Dedifferentiated amniotic fluid mesenchymal stem cell (primary cell): ENCODE results near the gene TGFB1I1.
"Not testable (repeated sequence)": the region's sequence is repeated elsewhere in the genome, so short reads cannot be mapped to it uniquely, and the experiment has no call there.

ENCODE experiments used
- DNase-seq: peaks from one replicate; pipeline ENCODE4 v3.0.0-alpha.2; 2016; ENCODE audit errors: extremely low spot score

TGFB1I1 gene

DNA sequence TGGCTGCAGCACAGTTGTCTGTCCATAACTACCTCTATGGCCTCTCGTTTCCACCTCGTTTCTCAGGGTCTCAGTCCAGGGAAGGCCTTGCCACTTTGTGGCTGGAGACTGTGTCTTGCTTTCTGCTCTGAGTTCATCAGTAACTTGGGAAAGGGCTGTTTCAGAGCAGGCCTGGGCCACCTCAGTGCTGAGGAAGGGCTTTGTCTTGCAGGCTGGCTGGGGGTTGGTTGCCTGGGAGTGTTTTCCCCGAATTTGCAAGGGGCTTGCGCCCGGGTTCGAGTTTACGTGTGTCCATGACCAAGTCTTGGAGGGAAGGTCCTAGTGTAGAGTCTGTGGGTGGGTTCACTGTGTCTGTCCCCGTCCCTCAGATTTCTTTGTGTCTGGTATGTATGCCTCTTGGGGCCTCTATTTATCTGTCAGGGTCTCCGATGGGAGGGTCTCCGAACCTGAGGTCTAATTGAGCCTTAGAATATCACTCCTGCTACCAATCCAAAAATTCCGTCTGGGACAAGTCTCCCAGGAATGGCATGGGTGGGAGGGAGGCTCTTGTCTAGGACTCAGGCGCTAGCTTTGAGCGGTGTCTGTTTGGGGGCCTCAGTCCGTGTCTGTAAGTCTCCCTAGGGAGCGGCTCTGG, 594 bp upstream of the TGFB1I1 start:
- DNase-seq, result no peak

- peak; percentile 66 for DNase-seq
Measured at GRCh38 chr16:31472709-31473203, 804 bp downstream of the TGFB1I1 start.

DNA sequence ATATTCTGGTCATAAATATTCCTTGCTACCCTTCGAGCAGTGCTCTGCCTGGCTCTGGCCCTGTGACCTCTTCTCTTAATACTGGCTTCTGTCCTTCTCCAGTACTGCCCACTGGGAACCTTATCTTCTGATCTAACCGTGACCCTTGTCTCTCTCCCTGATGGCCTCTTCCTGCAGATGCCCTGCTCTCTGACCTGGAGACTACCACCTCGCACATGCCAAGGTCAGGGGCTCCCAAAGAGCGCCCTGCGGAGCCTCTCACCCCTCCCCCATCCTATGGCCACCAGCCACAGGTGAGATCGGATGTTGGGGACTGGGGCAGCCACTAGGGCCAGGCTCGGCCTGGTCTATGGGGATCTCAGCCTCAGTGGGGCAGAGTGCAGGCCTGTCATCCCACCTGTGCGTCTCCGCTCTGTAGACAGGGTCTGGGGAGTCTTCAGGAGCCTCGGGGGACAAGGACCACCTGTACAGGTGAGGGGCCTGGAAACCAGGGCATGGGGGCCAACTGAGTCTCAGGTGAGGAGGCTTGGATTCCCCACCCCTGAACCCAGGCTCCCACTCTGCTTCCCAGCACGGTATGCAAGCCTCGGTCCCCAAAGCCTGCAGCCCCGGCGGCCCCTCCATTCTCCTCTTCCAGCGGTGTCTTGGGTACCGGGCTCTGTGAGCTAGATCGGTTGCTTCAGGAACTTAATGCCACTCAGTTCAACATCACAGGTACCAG, 1.5 kb downstream of the TGFB1I1 start:
- DNase-seq, result no peak

DNA sequence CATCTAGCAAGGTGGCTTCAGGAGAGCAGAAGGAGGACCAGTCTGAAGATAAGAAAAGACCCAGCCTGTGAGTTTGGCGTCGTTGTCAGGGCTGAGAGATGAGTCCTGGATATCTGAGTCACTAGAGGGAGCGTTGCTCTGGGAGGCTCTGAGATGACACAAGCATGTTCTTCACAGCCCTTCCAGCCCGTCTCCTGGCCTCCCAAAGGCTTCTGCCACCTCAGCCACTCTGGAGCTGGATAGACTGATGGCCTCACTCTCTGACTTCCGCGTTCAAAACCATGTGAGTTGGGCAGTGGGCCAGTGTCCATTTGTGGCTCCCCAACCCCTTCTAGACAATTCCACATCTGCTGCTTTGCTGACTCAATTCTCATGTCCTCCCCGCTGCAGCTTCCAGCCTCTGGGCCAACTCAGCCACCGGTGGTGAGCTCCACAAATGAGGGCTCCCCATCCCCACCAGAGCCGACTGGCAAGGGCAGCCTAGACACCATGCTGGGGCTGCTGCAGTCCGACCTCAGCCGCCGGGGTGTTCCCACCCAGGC, 2.3 kb downstream of the TGFB1I1 start:
- DNase-seq, result no peak

DNA sequence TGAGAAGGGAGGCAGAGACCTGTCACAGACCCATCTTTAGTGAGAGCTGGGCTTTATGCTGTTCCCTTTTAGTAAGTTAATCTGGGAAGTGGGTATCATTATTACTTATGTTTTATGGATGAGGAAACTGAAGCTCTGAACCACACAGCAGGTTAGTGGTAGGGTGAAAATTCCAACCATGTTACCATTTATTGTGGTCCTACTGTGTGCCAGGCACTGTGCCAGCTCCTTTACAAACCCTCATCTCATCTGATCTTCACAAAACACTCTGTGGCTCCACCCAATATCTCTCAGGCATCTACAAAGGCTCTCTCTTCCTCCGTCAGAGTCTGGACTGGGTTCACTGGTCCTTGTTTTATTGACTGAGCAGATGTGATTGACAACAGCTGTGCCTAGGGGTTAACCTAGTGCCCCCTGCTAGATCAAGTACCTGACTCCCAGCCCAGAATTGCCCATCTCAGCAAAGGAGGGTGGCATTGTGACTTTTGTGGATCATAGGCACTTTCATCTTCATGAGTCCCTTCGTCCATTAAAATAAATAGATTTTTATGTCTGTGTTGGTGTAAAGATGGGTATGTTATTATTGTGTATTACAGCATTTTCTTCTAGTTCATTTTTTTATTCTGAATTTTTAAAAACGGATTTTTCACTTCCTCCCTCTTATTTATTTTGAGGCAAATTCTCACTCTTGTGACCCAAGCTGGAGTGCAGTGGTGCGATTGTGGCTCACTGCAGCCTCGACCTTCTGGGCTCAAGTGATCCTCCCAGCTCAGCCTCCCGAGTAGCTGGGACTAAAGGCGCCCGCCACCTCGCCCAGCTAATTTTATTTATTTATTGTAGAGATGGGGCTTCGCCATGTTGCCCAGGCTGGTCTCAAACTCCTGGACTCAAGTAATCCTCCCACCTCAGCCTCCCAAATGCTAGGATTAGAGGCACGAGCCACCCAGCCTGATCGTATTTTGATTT, 3.1 kb downstream of the TGFB1I1 start:
- no peak for DNase-seq

GRCh38 chr16:31475946-31476302, 4.0 kb downstream of the TGFB1I1 start:
- DNase-seq, result no peak

DNA sequence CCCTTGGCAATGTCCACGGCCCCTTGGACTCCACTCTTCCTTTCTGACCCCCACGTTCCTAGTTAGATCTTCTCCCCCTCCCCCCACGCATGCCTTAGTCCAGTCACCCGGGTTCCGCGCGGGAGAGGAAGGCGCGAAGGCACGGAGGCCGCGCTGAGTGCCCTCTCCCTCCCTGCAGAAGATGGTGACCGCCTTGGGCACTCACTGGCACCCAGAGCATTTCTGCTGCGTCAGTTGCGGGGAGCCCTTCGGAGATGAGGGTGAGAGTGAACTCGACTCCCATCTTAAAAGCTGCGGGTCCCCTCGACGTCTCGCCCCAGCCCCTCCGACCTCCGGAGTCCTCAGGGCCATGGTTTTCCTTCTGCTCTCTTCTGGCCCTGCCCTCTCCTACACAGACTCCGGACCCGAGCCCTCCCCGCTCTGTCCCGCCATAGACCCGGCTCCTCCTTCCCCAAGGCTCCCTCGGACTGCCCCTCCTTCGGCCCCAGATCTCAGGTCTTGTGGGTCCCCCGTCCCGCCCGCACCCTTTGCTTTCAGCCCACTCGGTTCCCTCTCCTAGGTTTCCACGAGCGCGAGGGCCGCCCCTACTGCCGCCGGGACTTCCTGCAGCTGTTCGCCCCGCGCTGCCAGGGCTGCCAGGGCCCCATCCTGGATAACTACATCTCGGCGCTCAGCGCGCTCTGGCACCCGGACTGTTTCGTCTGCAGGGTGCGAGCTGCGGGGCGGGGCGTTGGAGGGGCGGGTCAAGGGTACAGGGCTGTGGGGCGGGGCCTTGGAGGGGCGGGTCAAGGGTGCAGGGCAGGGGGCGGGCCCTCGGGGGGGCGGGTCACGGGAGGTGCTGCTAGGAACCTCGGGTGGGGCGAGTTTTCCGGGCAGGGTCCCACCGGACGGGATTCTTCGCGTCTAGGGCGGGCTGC, 4.6 kb downstream of the TGFB1I1 start:
- no peak for DNase-seq

- no peak for DNase-seq
Measured at GRCh38 chr16:31477220-31478216, 5.6 kb downstream of the TGFB1I1 start.

- no peak for DNase-seq
Measured at GRCh38 chr16:31478956-31479355, 7.0 kb downstream of the TGFB1I1 start.

DNA sequence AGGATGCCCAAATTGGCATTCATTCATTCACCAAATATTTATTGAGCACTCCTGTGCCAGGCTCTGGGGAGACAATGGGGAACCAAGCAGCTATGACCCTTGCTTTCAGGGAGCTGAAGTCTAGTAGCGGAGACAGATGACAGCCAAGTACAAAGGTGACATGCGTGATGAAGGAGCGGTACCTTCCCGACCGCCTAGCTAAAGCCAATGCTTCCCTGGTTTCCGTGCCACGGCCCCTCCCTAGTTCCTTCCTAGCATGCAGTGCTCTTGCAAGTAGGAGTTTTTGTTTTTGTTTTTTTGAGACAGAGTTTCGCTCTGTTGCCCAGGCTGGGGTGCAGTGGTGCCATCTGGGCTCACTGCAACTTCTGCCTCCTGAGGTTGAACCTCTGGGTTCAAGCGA, 7.8 kb downstream of the TGFB1I1 start:
- no peak for DNase-seq

- no peak for DNase-seq
Measured at GRCh38 chr16:31480851-31481536, 9.0 kb downstream of the TGFB1I1 start.

DNA sequence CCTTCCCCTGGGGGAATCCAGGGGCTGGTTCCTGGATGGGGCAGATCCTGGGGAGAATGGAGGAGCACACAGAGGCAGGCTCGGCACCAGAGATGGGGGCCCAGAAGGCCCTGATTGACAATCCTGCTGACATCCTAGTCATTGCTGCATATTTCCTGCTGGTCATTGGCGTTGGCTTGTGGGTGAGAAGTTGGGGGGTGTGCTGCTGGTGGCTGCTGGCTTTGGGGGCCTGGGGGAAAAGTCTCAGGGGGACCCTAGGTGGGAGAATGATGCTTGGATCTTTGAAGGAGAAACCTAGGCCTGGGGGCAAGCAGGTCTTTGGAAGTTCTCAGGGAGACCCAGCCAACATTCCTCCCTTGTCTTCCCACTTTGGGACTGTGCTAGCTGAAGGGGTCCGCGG, 11.1 kb downstream of the TGFB1I1 start, which contains the start of gene SLC5A2:
SLC5A2 (plus strand) TSS at position 43 of the 400 bp plus-strand sequence; CDS start at position 57, 14 bp downstream.
- no peak for DNase-seq

DNA sequence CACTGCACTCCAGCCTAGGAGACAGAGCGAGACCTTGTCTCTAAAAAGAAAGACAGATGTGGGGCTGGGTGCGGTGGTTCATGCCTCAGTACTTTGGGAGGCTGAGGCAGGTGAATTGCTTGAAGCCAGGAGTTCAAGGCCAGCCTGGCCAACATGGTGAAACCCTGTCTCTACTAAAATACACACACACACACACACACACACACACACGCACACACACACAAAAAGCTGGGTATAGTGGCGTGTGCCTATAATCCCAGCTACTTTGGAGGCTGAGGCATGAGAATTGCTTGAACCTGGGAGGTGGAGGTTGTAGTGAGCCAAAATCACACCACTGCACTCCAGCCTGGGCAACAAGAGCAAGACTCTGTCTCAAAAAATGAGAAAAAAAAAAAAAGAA, 12.1 kb downstream of the TGFB1I1 start:
- not testable (repeated sequence) for DNase-seq

- DNase-seq, result no peak
Measured at GRCh38 chr16:31484491-31485171, 12.7 kb downstream of the TGFB1I1 start.

DNA sequence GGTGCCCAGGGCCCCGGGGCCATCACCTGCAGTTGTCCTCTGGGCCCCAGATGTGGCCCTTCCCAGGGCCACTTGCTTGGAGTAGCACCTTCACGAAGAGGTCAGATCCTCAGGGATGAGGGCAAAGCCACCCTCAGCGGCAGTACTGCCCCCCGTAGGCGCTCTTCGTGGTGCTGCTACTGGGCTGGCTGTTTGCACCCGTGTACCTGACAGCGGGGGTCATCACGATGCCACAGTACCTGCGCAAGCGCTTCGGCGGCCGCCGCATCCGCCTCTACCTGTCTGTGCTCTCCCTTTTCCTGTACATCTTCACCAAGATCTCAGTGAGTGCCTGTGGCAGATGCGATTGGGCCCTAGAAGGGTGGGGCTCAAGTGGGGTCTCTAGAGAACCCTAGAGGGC, 13.6 kb downstream of the TGFB1I1 start:
- DNase-seq, result no peak

- DNase-seq, result no peak
Measured at GRCh38 chr16:31486045-31486444, 14.1 kb downstream of the TGFB1I1 start.

DNA sequence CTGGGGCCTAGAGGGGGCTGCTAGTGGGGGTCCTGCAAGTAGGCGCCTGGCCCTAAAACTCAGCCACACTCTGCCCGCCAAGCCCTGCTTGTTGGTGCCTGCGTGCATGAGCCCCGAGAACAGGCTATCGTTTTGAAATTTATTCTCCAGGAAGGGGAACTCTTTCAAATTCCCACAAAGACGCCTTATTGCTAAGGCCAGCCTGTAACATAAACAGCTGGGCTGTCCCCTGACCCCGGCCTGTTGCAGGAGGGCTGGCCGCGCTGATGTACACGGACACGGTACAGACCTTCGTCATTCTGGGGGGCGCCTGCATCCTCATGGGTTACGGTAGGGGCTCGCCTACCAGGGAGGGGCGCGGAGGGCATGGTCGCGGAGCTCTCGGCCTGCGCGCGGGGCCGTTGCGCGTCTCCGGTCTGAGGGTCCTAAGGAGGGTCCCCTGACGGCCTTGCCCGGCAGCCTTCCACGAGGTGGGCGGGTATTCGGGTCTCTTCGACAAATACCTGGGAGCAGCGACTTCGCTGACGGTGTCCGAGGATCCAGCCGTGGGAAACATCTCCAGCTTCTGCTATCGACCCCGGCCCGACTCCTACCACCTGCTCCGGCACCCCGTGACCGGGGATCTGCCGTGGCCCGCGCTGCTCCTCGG, 15.2 kb downstream of the TGFB1I1 start:
- DNase-seq, result no peak
